Measurements from ENCODE around the gene MIGA2. TPM values are rescaled to one million over a fixed set of nuclear protein-coding genes. Genes with fewer than 3 reads are reported as not detected.
A peak's percentile ranks its signal among the peaks of the same experiment; 100 is the strongest.

MIGA2 gene
- total and polyA plus RNA-seq, 2 of the 8 experiments (the other 6 are each of a cell fraction or from before 2014, with no cell fraction given) = 24.6 to 39.0 TPM

DNA sequence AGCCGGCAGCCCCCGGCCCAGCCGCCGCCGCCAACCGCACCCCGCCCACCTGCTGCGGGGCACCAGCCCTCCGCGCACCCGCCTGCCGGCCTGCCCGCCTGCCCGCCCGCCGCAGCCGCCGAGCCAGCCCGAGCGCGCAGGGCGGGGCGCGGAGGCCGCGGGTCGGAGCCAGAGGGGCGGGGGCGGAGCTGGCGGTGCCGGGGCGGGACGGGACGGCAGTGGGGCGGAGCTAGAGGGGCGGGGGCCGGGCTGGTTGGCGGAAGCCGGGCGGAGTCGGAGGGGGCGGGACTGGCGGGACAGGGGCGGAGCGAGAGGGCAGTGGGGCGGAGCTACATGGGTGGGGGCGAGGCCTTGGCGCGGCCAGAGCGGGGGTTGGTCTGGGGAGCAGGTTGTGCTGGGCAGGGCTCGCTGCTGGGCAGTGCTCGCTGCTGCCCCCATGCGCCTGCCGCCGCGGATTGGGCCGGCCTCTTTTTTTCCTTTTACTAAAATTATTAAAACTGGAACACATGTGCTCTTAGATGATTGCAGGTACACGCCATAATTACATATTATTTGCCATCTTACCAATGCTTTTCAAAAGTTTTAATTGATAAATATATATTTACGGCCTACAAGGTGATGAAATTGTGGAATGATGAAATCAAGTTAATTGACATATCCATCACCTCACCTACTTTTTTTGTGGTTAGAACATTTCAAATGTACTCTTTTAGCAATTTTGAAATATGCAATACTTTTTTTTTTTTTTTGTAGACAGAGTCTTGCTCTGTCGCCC is 8.0 kb upstream of the MIGA2 start, which contains the start of gene SH3GLB2:
TSS of gene SH3GLB2 (minus strand) at position 140 of the 775 bp plus-strand sequence. CDS start 177 bp downstream, outside the sequence.
- H2BK20ac ChIP-seq (ENCODE audit: low read length) = no peak within 1 kb of the TSS
- H3K9ac ChIP-seq (replicated peaks in 1 of 4; ENCODE audit: extremely low read depth in 1 of 4, low read depth in 3 of 4, low read length in 3 of 4) = peak within 1 kb of the TSS; percentile 39 to 62 (median 60); a peak in 6 of 7 replicates
- H3K4me1 ChIP-seq (replicated peaks in 1 of 4; ENCODE audit: control insufficient read depth in 3 of 4, insufficient read depth in 4 of 4, low read length in 3 of 4) = peaks cover 0 to 18% (median 11%) of the 10 kb centered on the region in 4 experiments; a peak in 6 of 7 replicates
- H3K4me2 ChIP-seq (ENCODE audit: insufficient read depth in 1 of 2, low read depth in 2 of 2, low read length in 2 of 2) = peak within 1 kb of the TSS; percentile 65 to 79
- H4K8ac ChIP-seq (ENCODE audit: extremely low read depth, insufficient read depth, low read length) = peak within 1 kb of the TSS; percentile 95
- CTCF ChIA-PET (ENCODE audit: partially characterized antibody) = interaction anchor here (0.6 to 2.5 kb wide), 22 partner anchors 9 to 257 kb away, joined by 3 to 10 read pairs (median 4); partner anchors contain the start of gene DOLPP1
- peak within 1 kb of the TSS; percentile 61 to 75 (median 65) for H3K4me3 ChIP-seq (ENCODE audit: extremely low read depth in 1 of 4, insufficient read depth in 2 of 4, low read depth in 3 of 4, low read length in 4 of 4)
- no peak within 1 kb of the TSS for H3K18ac ChIP-seq (ENCODE audit: extremely low read depth, low read length)
- H2BK15ac ChIP-seq (ENCODE audit: low read length) = no peak within 1 kb of the TSS
- H2BK12ac ChIP-seq (ENCODE audit: low read depth, low read length) = peak within 1 kb of the TSS; percentile 39; the same call in 1 of the 2 replicates
- H2BK5ac ChIP-seq (ENCODE audit: low read depth, low read length) = peak within 1 kb of the TSS; percentile 60; the same call in 1 of the 2 replicates
- H3K56ac ChIP-seq (replicated peaks; ENCODE audit: insufficient read length, low read depth, low read length) = no peak within 1 kb of the TSS
- no peak within 1 kb of the TSS for H3K23ac ChIP-seq (ENCODE audit: insufficient read length)
- H3K79me1 ChIP-seq (ENCODE audit: low read depth, low read length) = peaks cover 7% of the 10 kb centered on the region; the same call in 1 of the 2 replicates
- DNase-seq (ENCODE audit: low read depth in 1 of 2, low spot score in 2 of 2) (peak; percentile 89 to 99), FAIRE-seq (no peak)
- no peaks in the 10 kb centered on the region for H3K27me3 ChIP-seq (replicated peaks in 1 of 4; ENCODE audit: control insufficient read depth in 3 of 4, extremely low read depth in 1 of 4, insufficient read depth in 3 of 4, low read length in 3 of 4)
- H3K79me2 ChIP-seq (ENCODE audit: control insufficient read depth in 1 of 2, insufficient read depth in 2 of 2, low read length in 2 of 2) = peaks cover 2 to 25% of the 10 kb centered on the region in 2 experiments; a peak in 3 of 4 replicates
- peaks cover 5 to 11% of the 10 kb centered on the region in 2 experiments for H4K20me1 ChIP-seq (replicated peaks in 1 of 2; ENCODE audit: control insufficient read depth in 1 of 2, insufficient read depth in 2 of 2, low read length in 2 of 2)
- H4K91ac ChIP-seq (replicated peaks; ENCODE audit: insufficient read length, low read length) = peak within 1 kb of the TSS; percentile 42
- peaks cover 7% of the 10 kb centered on the region for H3K23me2 ChIP-seq (ENCODE audit: low read depth, low read length)
- H3K36me3 ChIP-seq (ENCODE audit: control insufficient read depth in 2 of 4, insufficient read depth in 4 of 4, low read length in 3 of 4) = no peaks in the 10 kb centered on the region
- no peak within 1 kb of the TSS for H3K14ac ChIP-seq (ENCODE audit: insufficient read length)
- H2AK5ac ChIP-seq (ENCODE audit: low read depth, low read length) = 0 out of 2 replicates have a peak within 1 kb of the TSS, but pooled peaks have one; percentile 24
- WGBS, 2 experiments (ENCODE audit: extremely low coverage in 1 of 2, insufficient coverage in 1 of 2, insufficient read length in 1 of 2, insufficient replicate concordance in 2 of 2, low coverage in 1 of 2, low lambda C conversion rate in 2 of 2, missing lambda C conversion rate in 1 of 2) = 12% methylated on average over 11 of the region's 60 CpGs; no CpG with 5 or more reads in 1 of the 2 experiments
- peak within 1 kb of the TSS; percentile 7 for H4K5ac ChIP-seq (ENCODE audit: insufficient read length, low read depth, low read length)
- no peaks in the 10 kb centered on the region for H3K9me3 ChIP-seq (ENCODE audit: insufficient read depth in 2 of 2, low read depth in 1 of 2, low read length in 1 of 2)
- H3K27ac ChIP-seq (ENCODE audit: low read depth, low read length) = 0 out of 2 replicates have a peak within 1 kb of the TSS, but pooled peaks have one; percentile 40
- H2BK120ac ChIP-seq (replicated peaks; ENCODE audit: low read depth, low read length) = no peak within 1 kb of the TSS
- no peak within 1 kb of the TSS for H2AFZ ChIP-seq (ENCODE audit: low read length)
- POLR2A ChIA-PET (ENCODE audit: partially characterized antibody) = interaction anchor here (0.6 to 2.4 kb wide), 5 partner anchors 20 to 83 kb away, joined by 3 to 6 read pairs (median 3); partner anchors contain the start of genes DOLPP1 and PTPA
- H3K4ac ChIP-seq (replicated peaks; ENCODE audit: insufficient read length, low read depth, low read length) = peak within 1 kb of the TSS; percentile 72
- TF ChIP-seq SUZ12 (IDR thresholded peaks at IDR 0.05; ENCODE audit: low read length) (no peak), SP2 (IDR thresholded peaks at IDR 0.05; ENCODE audit: low read length) (no peak), POU5F1 (IDR thresholded peaks at IDR 0.05; ENCODE audit: low read depth, low read length) (no peak), ASH2L (IDR thresholded peaks at IDR 0.05; ENCODE audit: low read length) (no peak), TAF1 (IDR thresholded peaks at IDR 0.05; ENCODE audit: low read depth, low read length) (0 out of 2 replicates have a peak, but pooled peaks have one; percentile 24), SP1 (IDR thresholded peaks at IDR 0.05; ENCODE audit: low read depth, low read length) (0 out of 2 replicates have a peak, but pooled peaks have one; percentile 45), ATF3 (IDR thresholded peaks at IDR 0.05; ENCODE audit: insufficient read depth, low read depth, low read length) (no peak), KDM1A (IDR thresholded peaks at IDR 0.05; ENCODE audit: borderline replicate concordance, low read length) (no peak)

Data from H1 (cell line).